Omental fat pad (tissue), 4 donors: ENCODE data around the gene NCAM1. TPM values are rescaled to one million over a fixed set of nuclear protein-coding genes. Genes with fewer than 3 reads are reported as not detected.
A peak's percentile ranks its signal among the peaks of the same experiment; 100 is the strongest.

Source experiments
- ATAC-seq: fragments of 150-250 bp; one replicate; pipeline ENCODE4 v1.9.1; 2016; ENCODE audit warnings: mild to moderate bottlenecking, moderate library complexity; ENCODE audit not compliant: low FRiP score
- DNase-seq: peaks from one replicate; pipeline ENCODE4 v3.0.0-alpha.2; 2019; ENCODE audit warnings: low spot score
- CTCF ChIP-seq, 3 donors: fragments of 450-650 bp; IDR thresholded peaks; one replicate each; pipeline ENCODE4 v1.5.1; 2016 to 2017; ENCODE audit warnings: antibody characterized with exemption in 3 of 3, mild to moderate bottlenecking in 3 of 3, moderate library complexity in 2 of 3
- total RNA-seq, 4 donors: library from RNA; depleted of rRNA; stranded (reverse); fragments of >200 nt; gene quantifications; one replicate each; pipeline ENCODE4 v1.1.0, GENCODE V29; 2016

The NCAM1 gene
- total RNA-seq, 4 donors from 2014 or later, result 3.8 to 10.9 (median 7.9) TPM

GRCh38 chr11:112961751-112962578 lies 745 bp downstream of the NCAM1 start:
- DNase-seq (no peak), ATAC-seq (peak; percentile 19)
- no peak for TF ChIP-seq CTCF (IDR thresholded peaks at IDR 0.05)

GRCh38 chr11:112962579-112963367 lies 1.6 kb downstream of the NCAM1 start:
- ATAC-seq, result peak; percentile 62
- DNase-seq, result no peak
- TF ChIP-seq CTCF (IDR thresholded peaks at IDR 0.05), result no peak

- no peak for ATAC-seq
- DNase-seq, result no peak
- no peak for TF ChIP-seq CTCF (IDR thresholded peaks at IDR 0.05)
Observed at GRCh38 chr11:112963368-112963955, 2.2 kb downstream of the NCAM1 start.

GRCh38 chr11:112965656-112966055 lies 4.4 kb downstream of the NCAM1 start:
- DNase-seq, result no peak
- TF ChIP-seq CTCF (IDR thresholded peaks at IDR 0.05), result no peak
- ATAC-seq, result no peak

GRCh38 chr11:112966561-112966960 lies 5.3 kb downstream of the NCAM1 start:
- no peak for ATAC-seq
- no peak for DNase-seq
- no peak for TF ChIP-seq CTCF (IDR thresholded peaks at IDR 0.05)

GRCh38 chr11:112967082-112967481 lies 5.9 kb downstream of the NCAM1 start:
- DNase-seq (no peak), ATAC-seq (no peak)
- no peak for TF ChIP-seq CTCF (IDR thresholded peaks at IDR 0.05)
